ENCODE measurements around the gene LIM2. TPM values are rescaled to one million over a fixed set of nuclear protein-coding genes. Genes with fewer than 3 reads are reported as not detected.

Gene LIM2
- total and polyA plus RNA-seq, 2 of the 8 experiments (the other 6 are each of a cell fraction or from before 2014, with no cell fraction given) = not detected

DNA sequence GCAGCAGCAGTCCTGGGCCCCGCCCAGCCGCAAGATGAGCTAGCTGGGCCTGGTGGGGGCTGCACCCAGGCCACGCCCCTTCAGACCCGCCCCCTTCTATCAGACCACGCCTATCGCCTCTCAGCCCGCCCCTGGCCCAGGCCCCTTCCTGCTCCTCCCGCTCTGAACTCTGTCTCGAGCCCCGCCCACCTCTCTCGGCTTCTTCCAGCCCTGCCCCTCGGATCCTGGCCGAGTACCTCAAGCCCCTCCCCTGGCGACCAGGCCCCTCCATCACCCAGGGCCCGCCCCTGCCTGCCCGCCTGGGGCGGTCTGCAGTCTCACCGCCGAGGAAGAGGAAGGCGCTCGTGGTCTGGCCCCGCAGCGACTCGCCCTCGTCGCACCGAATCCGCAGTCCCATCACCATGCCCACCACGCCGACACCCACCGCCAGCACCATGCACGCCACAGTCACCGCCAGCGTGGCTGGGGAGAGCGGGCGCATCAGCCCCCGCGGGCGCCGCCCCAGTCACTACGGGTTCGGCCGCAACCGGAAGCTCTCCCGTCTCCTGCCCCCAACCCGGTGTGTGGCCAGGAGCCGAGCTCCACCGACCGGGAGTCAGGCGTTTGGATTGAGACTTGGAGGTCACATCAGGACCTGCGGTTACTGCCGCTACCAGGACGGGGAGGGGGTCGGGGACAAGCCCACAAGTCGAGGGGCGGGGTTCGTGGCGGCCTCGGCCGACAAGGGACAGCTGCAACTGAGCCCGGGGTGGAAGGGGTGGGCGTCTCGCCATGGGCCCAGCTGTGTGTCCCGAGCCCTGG is 20.0 kb downstream of the LIM2 start (continued):
- TF ChIP-seq PHF8 (conservative IDR thresholded peaks at IDR 0.05; ENCODE audit: low read depth, low read length) = peak; percentile 65
- peak; percentile 77; the same call in 1 of the 2 replicates for TF ChIP-seq SP4 (IDR thresholded peaks at IDR 0.05; ENCODE audit: low read length)
- no peak for TF ChIP-seq RFX5 (IDR thresholded peaks at IDR 0.05; ENCODE audit: borderline replicate concordance, low read depth, low read length)
- peak in 1 of 2 experiments; percentile 30; a peak in 1 of 4 replicates for TF ChIP-seq SIN3A (conservative IDR thresholded peaks at IDR 0.05 in 1 of 2, IDR thresholded peaks at IDR 0.05 in 1 of 2; ENCODE audit: low read depth in 1 of 2, low read length in 2 of 2)

All from H1 (cell line).